ENCODE results near the gene EEF1G.

DNA sequence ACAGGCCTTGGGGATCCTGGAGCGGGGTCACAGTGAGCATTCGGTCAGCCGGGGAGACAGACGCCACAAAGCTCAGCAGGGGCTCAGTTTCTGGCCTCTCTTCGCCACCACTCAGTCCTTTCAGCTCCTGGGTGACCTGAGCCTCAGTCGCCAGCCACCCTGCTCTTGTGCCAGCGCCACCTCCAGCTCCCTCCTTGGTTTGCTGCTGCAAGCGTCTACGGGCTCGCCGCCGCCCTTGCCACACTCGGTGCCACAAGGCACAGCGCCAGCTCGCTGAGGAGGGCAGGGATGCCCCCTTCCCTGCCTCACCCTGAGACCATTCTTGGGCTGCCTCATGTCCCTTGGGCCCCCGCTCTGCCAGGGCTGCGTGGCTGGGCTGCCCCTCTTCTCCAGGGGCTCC is 1.5 kb upstream of the EEF1G start:
- TF ChIP-seq POLR2A (IDR thresholded peaks at IDR 0.05) (no peak), CTCF (IDR thresholded peaks at IDR 0.05) (no peak)
